ENCODE results near the gene SRGAP1. TPM values are rescaled to one million over a fixed set of nuclear protein-coding genes. Genes with fewer than 3 reads are reported as not detected.

Gene SRGAP1
- total RNA-seq, 4 donors from 2014 or later = 13.1 to 81.5 (median 22.4) TPM

DNA sequence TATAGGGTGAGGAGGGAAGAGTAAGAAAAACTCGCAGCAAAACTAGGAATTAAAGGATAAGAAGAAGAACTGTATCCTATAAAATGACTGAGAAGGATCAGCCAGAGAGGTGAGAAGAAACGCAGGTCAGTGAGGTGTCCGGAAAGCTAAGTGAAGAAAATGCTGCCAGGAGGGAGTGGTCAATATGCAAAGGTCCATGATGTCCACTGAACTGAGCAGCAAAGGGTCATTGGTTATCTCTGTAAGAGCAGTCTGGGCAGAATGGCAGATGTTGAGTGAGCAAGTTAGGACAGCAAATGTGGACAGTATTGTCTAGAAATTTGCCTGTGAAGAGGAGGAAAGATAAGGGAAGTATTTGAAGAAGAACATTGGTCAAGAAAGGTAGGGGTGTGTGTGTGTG, 155.4 kb downstream of the SRGAP1 start:
- Histone ChIP-seq H3K27ac (no peak overlapping the region), H3K4me3 (no peak overlapping the region), H3K27me3 (no peaks in the 10 kb centered on the region), H3K36me3 (no peaks in the 10 kb centered on the region), H3K9me3 (no peaks in the 10 kb centered on the region), H3K4me1 (peaks cover 0 to 1% (median under 1%) of the 10 kb centered on the region in 4 donors)
- DNase-seq (ENCODE audit: low spot score in 2 of 2) = no peak
- 95% methylated on average over 3 of the region's 3 CpGs for WGBS, 2 donors
- no peak for TF ChIP-seq EP300 (IDR thresholded peaks at IDR 0.05)
- TF ChIP-seq, protein P1, sequence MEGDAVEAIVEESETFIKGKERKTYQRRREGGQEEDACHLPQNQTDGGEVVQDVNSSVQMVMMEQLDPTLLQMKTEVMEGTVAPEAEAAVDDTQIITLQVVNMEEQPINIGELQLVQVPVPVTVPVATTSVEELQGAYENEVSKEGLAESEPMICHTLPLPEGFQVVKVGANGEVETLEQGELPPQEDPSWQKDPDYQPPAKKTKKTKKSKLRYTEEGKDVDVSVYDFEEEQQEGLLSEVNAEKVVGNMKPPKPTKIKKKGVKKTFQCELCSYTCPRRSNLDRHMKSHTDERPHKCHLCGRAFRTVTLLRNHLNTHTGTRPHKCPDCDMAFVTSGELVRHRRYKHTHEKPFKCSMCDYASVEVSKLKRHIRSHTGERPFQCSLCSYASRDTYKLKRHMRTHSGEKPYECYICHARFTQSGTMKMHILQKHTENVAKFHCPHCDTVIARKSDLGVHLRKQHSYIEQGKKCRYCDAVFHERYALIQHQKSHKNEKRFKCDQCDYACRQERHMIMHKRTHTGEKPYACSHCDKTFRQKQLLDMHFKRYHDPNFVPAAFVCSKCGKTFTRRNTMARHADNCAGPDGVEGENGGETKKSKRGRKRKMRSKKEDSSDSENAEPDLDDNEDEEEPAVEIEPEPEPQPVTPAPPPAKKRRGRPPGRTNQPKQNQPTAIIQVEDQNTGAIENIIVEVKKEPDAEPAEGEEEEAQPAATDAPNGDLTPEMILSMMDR (IDR thresholded peaks at IDR 0.05) = no peak
- no peak for TF ChIP-seq POLR2A (IDR thresholded peaks at IDR 0.05)

DNA sequence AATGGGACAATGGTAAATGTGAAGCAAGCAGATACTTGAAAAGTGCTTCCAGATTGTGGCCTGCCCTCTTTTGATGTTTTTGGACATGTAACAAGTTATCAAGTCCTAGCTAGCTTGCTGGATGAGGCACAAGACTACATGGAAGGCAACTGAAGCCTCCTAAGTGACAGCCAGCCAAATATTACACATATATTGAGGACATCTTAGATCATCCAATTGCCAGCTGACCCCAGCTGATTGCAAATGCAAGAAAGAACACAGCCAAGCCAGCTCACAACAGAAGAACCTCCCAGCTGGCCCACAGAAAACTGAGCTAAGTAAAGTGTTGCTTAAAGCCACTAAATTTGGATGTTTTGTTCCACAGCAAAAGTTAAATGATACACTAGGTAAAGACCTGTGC, 156.9 kb downstream of the SRGAP1 start:
- H3K36me3 ChIP-seq = no peaks in the 10 kb centered on the region
- H3K27ac ChIP-seq = no peak overlapping the region
- TF ChIP-seq EP300 (IDR thresholded peaks at IDR 0.05) = no peak
- TF ChIP-seq, protein P1 (IDR thresholded peaks at IDR 0.05) = no peak
- TF ChIP-seq POLR2A (IDR thresholded peaks at IDR 0.05) = no peak
- no peaks in the 10 kb centered on the region for H3K27me3 ChIP-seq
- no peaks in the 10 kb centered on the region for H3K4me1 ChIP-seq
- no peaks in the 10 kb centered on the region for H3K9me3 ChIP-seq
- no peak overlapping the region for H3K4me3 ChIP-seq
- no peak for DNase-seq (ENCODE audit: low spot score in 2 of 2)

DNA sequence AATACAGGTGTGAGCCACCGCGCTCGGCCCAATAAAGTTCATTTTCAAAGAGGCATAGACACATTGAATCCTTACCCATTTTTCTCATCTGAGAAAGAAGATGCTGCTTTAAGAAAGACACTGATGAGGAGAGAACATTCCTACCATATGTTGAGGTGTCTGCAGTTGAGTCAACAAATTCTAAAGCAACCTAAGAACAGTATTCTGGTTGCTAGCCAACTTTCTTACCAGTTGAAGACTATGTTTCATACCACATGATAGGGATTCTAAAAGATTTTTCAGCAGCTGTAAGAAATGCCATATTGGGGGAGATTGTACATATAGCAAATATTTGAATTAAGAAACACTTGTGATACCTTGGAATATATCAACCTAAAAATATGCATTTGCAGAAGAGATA, 160.1 kb downstream of the SRGAP1 start:
- TF ChIP-seq, protein P1 (IDR thresholded peaks at IDR 0.05) = no peak
- no peak for TF ChIP-seq POLR2A (IDR thresholded peaks at IDR 0.05)
- no peak for TF ChIP-seq EP300 (IDR thresholded peaks at IDR 0.05)
- Histone ChIP-seq H3K27ac (no peak overlapping the region), H3K27me3 (no peaks in the 10 kb centered on the region), H3K4me3 (no peak overlapping the region), H3K36me3 (no peaks in the 10 kb centered on the region), H3K9me3 (no peaks in the 10 kb centered on the region), H3K4me1 (no peaks in the 10 kb centered on the region)
- no peak for DNase-seq (ENCODE audit: low spot score in 2 of 2)
- 96 to 100% methylated on average over 3 of the region's 3 CpGs for WGBS, 2 donors

- H3K4me1 ChIP-seq = no peaks in the 10 kb centered on the region
- no peaks in the 10 kb centered on the region for H3K27me3 ChIP-seq
- no peak for DNase-seq (ENCODE audit: low spot score in 2 of 2)
- TF ChIP-seq POLR2A (IDR thresholded peaks at IDR 0.05) (no peak), EP300 (IDR thresholded peaks at IDR 0.05) (no peak)
- TF ChIP-seq, protein P1 (IDR thresholded peaks at IDR 0.05) = no peak
- no peak overlapping the region for H3K4me3 ChIP-seq
- no peak overlapping the region for H3K27ac ChIP-seq
- no peaks in the 10 kb centered on the region for H3K36me3 ChIP-seq
- WGBS, 2 donors = 45 to 71% methylated on average over 2 of the region's 2 CpGs
- no peaks in the 10 kb centered on the region for H3K9me3 ChIP-seq
Measured at GRCh38 chr12:64006211-64006825, 161.8 kb downstream of the SRGAP1 start.

GRCh38 chr12:64007853-64008252, 163.4 kb downstream of the SRGAP1 start:
- H3K9me3 ChIP-seq = no peaks in the 10 kb centered on the region
- 85 to 87% methylated on average over 2 of the region's 2 CpGs for WGBS, 2 donors
- H3K27me3 ChIP-seq = no peaks in the 10 kb centered on the region
- H3K27ac ChIP-seq = no peak overlapping the region
- H3K4me1 ChIP-seq = no peaks in the 10 kb centered on the region
- no peak overlapping the region for H3K4me3 ChIP-seq
- no peak for DNase-seq (ENCODE audit: low spot score in 2 of 2)
- TF ChIP-seq POLR2A (IDR thresholded peaks at IDR 0.05) (no peak), EP300 (IDR thresholded peaks at IDR 0.05) (no peak)
- TF ChIP-seq, protein P1 (IDR thresholded peaks at IDR 0.05) = no peak
- H3K36me3 ChIP-seq = no peaks in the 10 kb centered on the region
